Transverse colon (tissue), 4 donors: ENCODE measurements around the gene STK31.

ENCODE experiments used
- POLR2AphosphoS5 ChIP-seq, 3 donors: sonication (generic); formaldehyde crosslinking; IDR thresholded peaks; one replicate each; pipeline ENCODE4 v1.6.1; 2016; ENCODE audit warnings: antibody characterized with exemption in 3 of 3
- TF ChIP-seq, protein P1 (sequence below), 5 experiments: fragments of 200-600 bp in 3 of 5; fragments of 450-650 bp in 2 of 5; sonication (generic) in 3 of 5; IDR thresholded peaks; 1 replicate in 2 of 5; 2 replicates in 3 of 5; pipeline ENCODE4 v1.5.1; 2016 to 2017; ENCODE audit warnings: antibody characterized with exemption in 5 of 5, inconsistent platforms in 3 of 5, mild to moderate bottlenecking in 2 of 5, moderate library complexity in 1 of 5

DNA sequence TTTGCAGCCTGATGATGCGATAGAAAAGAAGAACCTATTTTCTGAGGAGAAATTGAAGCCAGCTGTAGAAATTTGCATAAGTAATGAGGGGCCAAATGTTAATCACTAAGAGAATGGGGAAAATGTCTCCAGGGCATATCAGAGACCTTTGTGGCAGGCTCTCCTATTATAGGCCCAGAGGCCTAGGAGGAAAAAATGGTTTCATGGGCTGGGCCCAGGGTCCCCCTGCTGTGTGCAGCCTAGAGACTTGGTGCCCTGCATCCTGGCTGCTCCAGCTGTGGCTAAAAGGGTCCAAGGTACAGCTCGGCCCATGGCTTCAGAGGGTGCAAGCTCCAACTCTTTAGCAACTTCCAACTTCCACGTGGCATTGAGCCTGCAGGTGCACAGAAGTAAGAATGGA is 123.4 kb downstream of the STK31 start:
- TF ChIP-seq, protein P1, sequence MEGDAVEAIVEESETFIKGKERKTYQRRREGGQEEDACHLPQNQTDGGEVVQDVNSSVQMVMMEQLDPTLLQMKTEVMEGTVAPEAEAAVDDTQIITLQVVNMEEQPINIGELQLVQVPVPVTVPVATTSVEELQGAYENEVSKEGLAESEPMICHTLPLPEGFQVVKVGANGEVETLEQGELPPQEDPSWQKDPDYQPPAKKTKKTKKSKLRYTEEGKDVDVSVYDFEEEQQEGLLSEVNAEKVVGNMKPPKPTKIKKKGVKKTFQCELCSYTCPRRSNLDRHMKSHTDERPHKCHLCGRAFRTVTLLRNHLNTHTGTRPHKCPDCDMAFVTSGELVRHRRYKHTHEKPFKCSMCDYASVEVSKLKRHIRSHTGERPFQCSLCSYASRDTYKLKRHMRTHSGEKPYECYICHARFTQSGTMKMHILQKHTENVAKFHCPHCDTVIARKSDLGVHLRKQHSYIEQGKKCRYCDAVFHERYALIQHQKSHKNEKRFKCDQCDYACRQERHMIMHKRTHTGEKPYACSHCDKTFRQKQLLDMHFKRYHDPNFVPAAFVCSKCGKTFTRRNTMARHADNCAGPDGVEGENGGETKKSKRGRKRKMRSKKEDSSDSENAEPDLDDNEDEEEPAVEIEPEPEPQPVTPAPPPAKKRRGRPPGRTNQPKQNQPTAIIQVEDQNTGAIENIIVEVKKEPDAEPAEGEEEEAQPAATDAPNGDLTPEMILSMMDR (IDR thresholded peaks at IDR 0.05): no peak
- TF ChIP-seq POLR2AphosphoS5 (IDR thresholded peaks at IDR 0.05): no peak
